A172 (cell line): ENCODE measurements around the gene KIF26A. TPM values are rescaled to one million over a fixed set of nuclear protein-coding genes. Genes with fewer than 3 reads are reported as not detected.

ENCODE experiments used
- DNase-seq: peaks from one replicate; pipeline ENCODE4 v3.0.0-alpha.2; 2015; ENCODE audit warnings: low spot score
- total RNA-seq: library from RNA; depleted of rRNA; stranded (reverse); fragments of >200 nt; shearing (Covaris generic); gene quantifications from 2 replicates; pipeline ENCODE4 v1.2.3, GENCODE V29; 2014

KIF26A gene
- total RNA-seq, 1 experiment from 2014 or later, result 2.4 TPM

DNA sequence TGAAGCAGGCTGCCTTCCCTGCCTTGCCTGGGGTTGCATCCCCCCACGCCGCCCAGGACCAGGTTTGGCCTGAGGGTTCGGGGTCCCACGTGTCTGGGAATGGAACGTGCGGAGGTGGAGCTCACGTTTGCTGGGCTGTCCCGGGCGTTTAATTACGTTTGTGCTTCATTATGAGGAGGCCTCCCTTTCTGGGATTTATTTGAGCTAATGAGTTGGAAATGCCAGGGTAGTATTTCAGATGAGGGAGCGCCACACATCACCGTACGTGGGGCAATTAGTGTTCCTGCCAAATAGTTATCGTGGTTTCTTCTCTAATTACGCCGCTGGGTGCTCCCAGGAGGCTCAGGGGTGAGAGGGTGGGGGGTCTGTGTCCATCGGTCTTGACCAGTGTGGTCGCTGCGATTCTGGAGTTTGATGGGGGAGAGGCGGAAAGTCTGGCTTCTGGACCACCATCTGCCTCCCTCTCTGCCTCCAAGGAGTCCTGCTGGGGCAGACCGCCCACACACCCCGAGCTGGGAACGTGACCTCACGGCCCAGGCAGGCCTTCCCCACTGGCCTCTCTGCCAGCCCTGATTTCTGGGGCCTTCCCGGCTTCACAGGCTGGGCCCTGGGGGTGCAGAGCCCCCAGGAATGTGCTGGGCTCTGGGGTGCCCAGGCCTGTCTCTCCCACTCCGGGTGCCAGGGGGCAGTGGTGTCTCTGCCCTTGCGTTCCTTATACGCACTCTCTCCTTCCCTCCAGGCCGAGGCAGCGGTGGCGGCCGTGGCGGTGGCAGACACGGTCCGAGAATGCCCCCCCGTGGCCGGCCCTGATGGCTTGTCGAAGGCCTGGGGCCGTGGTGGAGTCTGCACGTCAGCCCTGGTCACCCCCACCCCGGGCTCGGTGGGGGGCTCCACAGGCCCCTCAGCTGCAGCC lies 18.9 kb downstream of the KIF26A start:
- no peak for DNase-seq

DNA sequence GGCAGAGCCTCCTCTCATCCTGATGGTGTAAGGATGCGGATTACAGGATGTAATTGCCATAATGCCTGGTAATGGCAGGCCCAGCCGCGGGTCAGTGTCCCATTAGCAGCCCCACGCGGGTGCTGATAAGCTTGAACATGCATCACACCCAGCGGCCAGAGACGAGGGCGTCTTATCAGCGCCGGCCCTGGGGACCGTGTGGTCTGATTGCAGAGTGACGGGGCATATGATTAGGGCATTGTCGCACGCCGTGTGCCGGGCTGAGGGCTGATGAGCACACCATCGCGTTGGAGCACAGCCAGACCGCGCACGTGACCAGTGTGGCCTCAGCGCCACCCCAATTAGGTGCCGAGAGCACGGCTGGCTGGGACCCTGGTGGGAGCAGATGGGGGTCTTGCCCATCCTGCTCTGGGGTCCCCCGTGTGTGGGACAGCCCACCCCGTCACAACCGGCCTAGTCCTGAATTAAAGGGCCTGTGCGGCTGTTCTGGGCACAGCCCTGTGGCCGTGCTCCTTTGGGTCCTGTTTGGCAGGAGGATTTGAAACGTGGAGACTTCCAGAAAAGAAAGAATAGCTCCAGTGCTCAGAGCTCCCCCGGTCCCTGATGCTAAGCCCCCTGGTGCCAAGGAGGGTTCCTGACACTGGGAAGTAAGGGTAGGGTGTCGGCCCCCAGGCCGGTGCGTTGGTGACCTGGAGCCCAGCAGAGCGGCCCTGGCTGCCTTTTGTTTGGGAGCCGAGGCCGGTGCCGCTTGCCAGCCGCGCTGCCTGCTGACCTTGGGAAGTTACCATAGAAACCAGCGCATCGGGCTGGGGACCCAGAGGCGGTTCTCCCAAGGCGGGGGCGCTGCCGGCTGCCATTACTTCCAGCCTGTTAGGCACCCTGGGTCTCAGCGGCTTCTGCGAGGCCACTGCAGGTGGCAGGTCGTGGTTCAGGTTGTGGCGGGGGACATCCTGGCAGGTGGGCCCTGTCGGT lies 20.7 kb downstream of the KIF26A start:
- no peak for DNase-seq

DNA sequence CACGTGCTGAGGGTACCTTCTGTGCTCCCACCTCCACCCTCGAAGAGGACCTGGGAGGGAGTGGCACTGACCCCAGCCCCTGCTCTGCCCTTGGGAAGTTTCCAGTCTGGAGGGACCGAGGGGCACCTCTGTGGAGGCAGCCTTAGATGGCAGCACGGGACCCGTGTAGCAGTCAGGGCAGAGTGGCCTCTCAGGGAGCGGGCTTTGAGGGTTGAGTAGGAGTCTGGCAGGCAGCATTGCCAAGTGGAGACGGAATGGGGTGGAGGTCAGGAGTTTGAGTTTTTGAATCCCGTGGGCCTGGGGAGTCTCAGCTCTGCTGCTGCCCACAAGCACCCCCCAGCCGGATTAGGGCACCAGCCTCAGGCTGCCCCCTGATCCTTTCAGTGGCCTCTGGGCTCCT lies 21.6 kb downstream of the KIF26A start:
- no peak for DNase-seq

DNA sequence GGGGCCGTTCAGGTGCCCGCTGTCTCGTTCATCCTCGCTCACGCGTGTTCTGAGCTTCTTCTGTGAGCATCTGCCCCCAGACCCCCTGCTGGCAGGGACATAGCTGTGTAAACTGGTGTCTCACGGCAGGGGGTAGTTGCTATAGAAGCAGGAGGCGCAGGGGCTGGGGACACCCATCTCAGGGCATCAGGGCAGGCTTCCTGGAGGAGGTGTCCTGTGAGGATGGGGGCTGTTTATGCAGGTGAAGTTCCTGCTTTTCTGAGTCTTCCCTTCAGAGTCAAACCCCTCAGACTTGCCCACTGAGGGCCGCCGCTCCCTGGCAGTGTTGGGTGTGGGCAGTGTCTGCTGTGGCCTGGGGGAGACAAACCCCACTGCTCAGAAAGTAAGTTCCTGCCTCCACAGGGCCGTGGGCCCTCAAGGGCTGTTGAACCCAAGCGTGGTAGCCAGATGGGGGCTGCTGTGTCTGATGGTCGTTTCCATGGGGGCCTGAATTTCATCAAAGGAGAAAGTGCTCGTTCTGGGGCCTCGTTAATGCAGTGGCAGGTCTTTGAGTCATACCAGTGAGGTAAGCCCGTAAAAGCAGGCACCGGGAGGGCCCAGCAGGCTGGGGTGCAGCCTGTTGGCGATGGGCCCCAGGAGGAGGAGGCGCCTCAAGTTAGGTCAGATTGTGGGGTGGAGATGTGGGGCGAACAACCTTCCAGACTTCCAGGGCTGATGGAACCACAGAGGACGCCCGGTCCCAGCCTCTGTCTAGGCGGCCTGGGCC lies 23.4 kb downstream of the KIF26A start:
- no peak for DNase-seq

DNA sequence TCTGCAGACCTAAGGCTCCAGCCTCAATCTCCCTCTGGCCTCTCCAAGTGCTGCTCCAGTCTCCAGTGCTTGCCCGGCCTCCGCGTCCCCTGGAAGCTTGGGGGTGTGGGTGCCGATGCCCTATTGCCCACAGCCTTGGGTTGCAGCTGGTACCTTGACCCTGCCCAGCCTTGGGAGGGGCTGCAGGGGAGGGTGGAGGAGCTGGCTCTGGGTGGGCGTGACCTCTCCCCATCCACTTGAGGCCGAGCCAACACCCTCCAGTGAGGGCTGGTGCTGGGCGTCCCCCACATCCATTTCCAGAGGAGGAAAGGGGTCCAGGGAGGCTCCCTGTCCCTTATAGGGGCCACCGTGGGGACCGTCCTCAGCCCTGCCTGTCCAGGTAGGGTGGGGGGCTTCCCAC lies 24.1 kb downstream of the KIF26A start:
- no peak for DNase-seq

DNA sequence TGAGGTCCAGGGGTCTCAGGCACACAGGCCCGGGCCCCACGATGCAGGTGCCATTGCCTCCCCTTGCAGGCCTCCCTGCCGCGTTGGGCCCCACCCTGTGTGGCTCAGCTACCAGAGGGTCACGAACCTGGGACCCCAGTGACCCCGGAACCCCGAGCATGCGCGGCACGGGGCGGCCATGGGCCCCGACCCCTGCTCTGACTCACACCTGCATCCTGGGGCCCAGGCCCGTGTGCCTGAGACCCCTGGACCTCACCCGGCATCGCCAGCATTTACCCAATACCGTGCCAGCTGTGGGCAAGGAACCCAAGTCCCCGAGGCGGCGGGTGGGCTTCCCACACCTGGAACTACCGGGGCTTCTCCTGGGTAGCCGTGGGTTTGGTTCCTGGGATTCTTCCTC lies 25.2 kb downstream of the KIF26A start:
- DNase-seq, result no peak

DNA sequence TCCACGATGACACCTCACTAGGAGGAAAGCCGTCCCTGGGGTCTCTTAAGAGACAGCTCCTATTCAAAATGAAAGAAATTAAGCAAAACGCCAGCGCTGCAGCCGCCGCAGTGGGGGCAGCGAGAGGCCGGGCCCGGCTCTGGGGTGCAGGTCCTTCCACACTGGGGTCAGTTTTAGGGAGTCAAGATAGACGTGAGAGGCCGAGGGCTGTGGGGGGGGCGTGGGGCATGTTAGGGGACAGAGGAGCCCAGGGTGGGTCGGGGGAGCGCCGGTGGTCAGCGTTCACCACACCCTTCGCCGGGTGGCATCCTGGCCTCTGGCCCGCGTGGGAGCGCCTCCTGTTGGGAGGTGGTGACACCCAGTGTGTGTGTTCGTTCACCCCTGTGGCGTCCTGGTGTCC lies 25.7 kb downstream of the KIF26A start:
- DNase-seq, result no peak

DNA sequence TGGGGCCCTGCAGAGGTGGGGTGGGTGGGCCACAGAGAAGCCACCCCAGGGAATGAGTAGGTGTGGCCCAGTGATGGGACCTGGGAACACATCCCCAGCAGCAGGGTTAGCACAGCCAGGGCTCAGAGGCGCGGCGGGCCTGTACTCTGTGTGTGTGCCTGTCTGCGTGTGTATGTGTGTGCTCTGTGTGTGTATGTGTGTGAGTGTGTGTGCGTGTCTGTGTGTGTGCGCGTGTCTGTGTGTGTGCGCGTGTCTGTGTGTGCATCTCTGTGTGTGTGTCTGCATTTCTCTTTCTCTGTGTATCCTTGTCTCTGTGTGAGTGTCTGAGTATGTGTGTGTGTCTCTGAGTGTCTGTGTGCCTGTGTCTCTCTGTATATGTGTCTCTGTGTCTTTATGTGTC lies 26.1 kb downstream of the KIF26A start:
- DNase-seq, result no peak

DNA sequence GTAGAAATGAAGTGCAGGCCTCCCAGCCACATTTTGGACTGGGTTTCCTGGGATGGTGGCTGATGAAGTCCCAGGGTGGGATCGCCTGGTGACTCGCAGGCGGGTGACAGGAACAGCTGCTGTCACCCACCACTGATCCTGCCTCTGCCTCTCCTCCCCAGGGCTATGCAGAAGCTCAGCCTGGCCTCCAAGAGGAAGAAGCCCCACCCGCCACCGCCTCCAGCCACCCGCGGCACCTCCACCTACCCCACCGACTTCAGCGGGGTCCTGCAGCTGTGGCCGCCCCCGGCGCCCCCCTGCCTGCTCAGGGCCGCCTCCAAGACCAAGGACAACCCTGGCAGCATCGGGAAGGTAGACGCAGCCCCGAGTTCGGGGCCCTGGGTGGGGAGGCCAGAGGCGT lies 28.3 kb downstream of the KIF26A start:
- DNase-seq, result no peak

DNA sequence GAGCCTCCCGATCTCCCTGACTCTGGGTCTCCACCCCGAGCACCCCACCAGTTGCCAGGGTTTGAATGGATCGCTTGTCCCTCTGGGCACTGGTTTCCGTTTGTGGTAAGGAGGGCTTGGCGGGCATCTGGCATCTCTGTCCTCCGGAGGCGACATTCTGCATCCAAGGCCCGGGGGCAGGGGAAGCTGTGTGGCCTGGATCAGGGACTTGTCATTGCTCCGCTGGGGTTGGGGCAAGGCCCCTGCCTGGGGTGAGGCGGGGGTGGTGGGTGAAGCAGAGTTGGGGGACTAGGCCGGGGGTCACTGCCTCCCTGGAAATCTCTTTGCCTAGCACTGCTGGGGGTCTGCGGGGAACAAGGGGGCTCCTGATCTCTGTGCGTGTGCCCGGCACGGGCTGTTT lies 30.2 kb downstream of the KIF26A start:
- DNase-seq, result no peak

DNA sequence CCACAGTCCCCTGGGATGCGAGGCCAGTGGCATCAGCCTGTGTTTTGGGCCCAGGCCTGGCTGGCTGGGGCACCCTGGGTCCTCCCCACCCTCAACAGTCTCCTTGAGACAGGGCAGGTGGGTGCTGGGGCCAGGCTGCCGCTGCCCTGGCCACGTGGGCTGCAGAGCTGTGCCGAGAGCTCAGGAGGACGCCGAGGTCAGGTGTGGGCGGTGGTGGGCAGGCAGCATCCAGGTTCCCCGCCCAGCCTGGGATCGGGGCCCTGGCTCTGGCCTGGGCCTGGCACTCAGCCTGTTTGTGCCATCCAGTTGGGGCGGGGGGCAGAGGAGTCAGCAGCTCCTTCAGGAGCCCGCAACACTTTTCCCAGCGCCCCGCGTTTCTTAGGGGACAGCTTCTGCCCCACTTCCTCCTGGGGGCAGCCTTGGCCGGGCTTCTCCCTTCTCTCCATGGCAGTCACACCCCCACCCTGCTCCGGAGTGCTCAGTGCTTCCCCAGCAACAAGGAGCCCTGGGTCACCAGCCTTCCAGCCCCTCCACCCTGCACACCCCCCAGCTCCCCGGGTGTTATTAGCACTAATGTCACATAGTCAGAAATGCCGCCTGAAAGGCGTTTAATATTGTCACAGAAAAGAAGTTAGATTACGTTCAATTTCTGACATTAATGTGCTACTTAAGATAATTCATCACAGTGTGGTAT lies 30.8 kb downstream of the KIF26A start:
- no peak for DNase-seq

DNA sequence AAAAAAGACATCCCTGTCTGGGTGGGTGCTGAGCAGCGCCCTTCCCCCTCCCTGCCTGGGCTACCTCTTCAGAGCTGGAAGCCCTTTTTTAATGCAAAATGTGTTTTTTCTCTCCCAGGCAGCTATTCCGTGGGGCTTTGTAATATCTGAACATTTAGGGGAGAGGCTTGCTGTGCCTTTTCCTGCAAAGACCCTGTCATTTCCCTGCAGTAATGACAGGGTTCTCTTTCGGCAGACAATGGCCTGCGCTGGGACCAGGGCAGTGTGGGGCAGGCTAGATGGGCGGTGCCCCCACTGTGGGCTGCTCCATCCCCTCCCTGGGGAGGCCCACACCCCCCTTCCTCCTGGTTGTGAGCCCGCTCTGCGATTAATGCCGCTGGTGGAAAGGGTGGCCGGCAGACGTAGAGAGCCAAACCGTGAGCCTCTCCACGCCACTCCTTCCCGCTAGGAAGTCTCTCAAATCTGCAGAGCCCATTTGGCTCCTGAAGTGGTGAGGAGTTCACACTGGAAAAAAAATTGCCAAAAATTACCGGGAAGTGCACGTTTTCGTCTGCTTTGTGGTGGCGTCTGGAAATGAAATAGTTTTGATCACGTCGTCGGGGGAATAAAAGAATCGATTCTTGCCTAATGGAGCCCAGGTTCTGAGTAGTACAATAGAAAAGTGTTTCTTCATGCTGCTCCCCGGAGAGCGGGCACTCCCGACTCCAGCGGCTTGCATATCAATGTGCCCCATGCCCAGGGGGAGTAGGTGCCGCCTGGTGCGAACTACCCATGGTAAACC lies 31.5 kb downstream of the KIF26A start:
- no peak for DNase-seq

DNA sequence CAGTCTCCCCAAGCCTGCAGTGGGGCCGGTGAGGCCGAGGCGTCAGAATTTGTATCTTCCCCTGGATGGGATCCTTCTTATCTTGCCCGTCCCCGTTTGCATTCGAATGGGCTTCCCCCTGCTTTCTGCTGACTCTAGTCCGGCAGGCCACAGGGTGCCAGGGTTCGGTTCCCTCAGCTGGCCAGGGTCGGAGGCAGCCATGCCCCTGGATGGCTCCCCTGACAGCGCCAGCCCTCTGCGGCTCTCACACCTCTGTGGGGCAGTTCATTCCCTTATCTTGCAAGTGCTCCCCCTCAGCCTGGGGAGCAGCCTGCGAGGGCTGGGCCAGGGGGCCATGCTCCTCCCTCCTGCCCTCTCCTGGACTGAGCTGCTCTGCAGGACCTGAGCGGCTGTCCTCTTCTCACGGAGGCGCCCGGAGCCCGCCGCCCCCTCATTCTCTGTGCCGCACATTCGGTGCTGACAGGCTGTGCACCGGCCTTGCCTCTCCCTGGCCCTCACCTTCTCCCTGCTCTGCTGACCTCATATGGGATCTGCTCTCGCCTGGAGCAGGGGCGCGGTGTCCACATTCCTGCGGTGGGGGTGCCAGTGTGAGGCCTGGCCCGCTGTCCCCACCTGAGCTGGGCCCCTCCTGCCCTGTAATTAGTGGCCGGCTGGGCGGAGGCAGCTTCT lies 32.8 kb downstream of the KIF26A start:
- no peak for DNase-seq

DNA sequence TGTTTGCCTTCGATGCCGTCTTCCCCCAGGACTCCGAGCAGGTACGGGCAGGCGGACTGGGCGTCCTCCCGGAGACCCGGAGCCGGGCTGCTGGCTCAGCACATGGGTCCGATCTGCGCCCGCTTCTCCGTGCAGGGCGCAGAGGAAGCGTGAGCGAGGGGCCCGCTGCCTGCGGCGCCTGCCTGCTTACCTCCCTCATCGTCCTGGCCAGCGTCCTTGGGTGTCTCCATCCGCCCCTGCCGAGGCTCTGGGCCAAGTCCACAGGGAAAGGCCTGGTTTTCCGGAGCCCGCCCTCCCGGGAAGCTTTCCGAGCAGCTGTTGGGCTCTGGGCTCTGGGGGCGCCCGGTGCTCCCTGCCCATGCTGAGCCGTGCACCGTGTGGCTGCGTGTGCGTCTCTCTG lies 33.5 kb downstream of the KIF26A start:
- DNase-seq, result no peak

DNA sequence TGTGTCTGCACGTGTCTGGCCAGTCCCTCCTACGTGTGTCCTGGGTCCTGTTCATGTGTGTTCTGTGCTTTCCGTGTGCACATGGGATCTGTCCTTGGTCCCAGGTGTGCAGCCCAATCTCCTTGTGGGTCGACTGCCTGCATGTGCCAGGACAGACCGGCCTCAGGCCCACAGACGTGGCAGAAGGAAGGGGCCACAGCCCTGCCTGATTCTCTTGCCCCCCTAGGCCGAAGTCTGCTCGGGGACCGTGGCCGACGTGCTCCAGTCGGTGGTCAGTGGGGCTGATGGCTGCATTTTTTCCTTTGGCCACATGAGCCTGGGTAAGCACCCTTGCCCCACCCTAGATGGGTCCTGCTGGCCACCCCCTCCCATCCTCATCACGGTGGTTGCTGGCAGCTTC lies 34.0 kb downstream of the KIF26A start:
- no peak for DNase-seq

DNA sequence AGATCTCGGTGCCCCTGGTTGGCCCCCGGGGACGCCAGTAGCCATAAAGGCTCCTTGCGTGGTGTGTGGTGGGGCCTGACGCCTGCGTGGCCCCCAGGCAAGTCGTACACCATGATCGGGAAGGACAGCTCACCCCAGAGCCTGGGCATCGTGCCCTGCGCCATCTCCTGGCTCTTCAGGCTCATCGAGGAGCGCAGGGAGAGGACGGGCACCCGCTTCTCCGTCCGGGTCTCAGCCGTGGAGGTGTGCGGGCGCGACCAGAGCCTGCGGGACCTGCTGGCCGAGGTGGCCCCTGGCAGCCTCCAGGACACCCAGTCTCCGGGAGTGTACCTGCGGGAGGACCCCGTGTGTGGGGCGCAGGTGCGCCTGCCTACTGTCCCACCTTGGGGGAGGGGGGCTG lies 34.5 kb downstream of the KIF26A start:
- DNase-seq, result no peak

DNA sequence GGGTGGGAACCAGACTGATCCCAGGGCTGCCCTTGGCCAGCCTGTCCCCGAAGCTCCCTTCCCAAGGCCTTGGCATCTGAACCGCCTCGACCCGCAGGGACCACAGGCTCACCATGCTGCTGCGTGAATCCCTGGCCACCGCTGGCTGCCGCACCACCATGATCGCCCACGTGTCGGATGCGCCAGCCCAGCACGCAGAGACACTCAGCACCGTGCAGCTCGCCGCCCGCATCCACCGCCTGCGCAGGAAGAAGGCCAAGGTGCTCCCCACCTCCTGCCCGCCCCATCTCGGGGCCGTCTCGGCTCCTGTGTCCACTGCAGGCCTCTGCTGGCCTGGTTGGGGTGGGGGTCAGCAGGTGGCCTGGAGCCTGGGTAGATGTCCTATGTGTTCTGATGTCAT lies 35.7 kb downstream of the KIF26A start:
- DNase-seq, result no peak

DNA sequence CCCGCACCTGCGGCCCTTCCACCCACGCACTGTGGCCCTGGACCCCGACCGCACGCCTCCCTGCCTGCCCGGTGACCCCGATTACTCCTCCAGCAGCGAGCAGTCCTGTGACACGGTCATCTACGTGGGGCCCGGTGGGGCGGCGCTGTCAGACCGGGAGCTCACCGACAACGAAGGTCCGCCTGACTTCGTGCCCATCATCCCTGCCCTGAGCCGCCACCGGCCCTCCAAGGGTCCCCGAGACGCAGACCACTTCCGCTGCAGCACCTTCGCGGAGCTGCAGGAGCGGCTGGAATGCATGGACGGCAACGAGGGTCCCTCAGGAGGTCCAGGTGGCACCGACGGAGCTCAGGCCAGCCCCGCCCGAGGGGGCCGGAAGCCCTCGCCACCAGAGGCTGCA lies 36.7 kb downstream of the KIF26A start:
- no peak for DNase-seq

DNA sequence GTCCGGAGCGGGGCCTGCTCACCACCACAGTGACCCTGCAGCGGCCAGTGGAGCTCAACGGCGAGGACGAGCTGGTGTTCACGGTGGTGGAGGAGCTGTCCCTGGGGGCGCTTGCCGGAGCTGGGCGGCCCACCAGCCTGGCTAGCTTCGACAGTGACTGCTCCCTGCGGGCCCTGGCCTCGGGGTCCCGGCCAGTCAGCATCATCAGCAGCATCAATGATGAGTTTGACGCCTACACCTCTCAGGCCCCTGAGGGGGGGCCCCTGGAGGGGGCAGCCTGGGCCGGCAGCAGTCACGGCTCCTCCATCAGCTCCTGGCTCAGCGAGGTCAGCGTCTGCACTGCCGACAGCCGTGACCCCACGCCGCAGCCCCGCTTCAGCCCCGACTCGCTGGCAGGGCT lies 37.4 kb downstream of the KIF26A start:
- DNase-seq, result no peak

DNA sequence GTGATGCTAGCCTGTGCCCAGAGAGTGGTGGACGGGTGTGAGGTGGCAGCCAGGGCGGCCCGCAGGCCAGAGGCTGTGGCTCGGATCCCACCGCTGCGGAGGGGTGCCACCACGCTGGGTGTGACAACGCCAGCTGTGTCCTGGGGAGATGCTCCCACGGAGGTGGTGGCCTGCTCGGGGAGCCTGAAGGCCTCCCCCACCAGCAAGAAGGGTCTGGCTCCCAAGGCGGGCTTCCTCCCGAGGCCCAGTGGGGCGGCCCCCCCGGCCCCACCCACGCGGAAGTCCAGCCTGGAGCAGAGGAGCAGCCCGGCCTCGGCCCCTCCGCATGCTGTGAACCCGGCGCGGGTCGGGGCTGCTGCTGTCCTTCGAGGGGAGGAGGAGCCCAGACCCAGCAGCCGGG lies 38.2 kb downstream of the KIF26A start:
- DNase-seq, result no peak
